Forelimb muscle (tissue), 1 donor: Measurements from ENCODE around the gene GTF3C1. TPM values are rescaled to one million over a fixed set of nuclear protein-coding genes. Genes with fewer than 3 reads are reported as not detected.

Source experiments
- DNase-seq: peaks from one replicate; pipeline ENCODE4 v3.0.0-alpha.2; 2013; ENCODE audit warnings: low read depth
- polyA plus RNA-seq: library from polyadenylated mRNA; unstranded; fragments of 120-200 nt; gene quantifications from one replicate; pipeline ENCODE4 v1.2.1, GENCODE V29; 2013; ENCODE audit not compliant: insufficient read length

GTF3C1 gene
- polyA plus RNA-seq, 1 donor, result 49.0 TPM

DNA sequence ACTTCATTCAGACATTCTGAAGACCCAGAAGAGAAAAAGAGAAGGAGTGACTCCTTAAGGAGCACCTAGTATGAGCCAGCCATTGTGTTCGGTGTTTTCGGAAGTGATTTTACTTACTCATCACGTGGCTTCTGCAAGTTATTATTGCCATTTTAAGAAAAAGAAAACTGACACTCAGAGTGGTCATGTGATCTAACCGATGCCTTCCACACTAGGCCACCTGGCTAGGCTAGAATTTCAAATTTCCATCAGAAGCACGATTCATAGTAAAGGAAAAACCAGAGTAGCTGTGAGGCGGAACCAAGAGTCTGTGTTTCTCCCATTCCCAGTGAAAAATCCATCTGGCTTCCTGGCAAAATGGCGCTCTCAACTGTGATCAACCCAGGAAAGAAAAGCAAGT lies 32.0 kb downstream of the GTF3C1 start:
- DNase-seq, result no peak

DNA sequence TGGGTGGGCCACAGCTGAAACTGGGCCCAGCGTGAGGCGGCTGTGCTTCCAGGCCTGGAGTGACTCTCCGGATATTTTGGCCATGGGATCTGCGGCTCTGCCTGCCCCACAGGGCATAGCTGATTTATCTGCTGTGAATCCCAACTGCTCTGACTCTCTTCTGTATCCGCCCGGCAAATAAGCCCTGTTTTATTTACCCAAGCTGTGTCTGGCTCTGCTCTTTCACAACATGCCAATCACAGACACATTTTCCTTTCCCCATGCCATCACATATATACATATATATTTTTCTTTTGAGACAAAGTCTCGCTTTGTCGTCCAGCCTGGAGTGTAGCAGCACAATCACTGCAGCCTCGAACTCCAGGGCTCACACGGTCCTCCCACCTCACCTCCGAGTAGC lies 33.3 kb downstream of the GTF3C1 start:
- no peak for DNase-seq

DNA sequence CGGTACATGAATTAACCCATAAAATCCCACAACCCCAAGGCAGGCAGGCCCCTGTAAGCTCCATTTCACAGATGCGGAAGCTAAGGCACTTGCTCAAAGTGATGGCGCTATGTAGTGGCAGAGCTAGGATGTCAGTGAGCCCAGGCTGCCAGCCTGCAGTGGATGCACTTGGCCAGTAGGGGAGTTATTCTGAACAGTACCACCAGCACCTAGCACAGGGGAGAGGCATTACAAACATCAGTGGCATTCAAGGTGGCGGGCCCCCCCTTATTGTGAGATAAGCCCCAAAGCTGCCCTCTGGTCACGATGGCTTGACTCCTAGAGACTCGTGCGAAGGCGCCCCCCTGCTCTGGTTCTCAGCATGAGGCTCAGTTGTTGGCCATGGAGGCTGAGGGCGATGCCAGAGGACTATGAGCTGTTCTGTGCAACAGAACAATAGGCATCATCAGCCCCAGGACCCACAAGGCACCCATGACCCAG lies 33.8 kb downstream of the GTF3C1 start:
- no peak for DNase-seq

DNA sequence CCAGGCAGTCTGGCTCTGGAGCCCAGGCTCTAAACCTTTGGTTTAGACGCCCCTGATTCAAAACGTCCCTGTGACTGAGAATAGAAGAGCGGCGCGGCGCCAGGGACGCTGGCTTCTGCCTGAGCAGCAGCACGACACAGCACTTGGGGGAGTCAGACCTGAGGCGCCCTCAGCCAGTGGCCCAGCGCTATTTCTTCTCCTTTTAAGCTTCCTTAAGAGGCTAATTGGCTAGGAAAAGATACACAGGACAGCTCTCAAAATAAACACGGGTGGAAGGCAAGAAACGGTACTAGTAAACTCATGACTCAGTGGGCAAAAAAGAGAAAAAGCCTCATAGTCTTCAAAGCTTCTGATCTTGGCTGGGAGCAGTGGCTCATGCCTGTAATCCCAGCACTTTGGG lies 34.9 kb downstream of the GTF3C1 start:
- no peak for DNase-seq

DNA sequence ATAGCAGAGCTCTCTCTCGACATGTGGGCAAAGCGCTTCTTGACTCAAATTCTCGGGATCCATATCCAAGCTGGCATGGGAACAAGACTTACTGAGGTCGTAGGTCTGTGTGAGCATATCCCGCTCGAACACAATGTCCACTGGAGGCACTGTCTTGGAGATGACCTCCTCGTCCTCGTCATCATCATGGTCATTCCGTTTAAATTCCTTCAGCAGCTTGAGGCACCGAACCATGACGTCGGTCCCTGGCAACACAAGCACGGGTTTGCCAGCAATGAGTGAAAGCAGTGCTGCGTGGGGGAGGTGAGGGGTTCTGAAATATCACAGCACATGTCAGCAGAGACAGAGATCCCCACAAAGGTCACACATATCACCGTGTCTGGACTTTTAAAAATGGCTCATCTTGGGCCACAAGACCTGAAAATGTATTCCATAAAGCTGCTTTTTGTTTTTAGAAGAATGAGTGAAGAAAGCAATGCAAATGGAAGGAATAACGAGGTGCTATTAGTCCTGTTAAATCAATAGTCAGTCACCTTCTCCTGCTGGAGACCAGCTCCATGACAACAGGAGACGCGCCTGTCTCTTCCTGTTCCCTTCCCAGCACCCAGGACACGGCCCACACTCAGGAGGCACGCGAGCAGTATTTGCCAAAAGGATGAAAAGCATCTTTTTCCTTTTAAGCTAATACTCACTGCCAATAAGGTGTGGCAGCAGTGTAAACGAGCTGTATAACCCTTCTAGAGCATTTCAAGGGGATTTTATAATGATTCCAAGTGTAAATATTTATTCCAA lies 37.9 kb downstream of the GTF3C1 start:
- no peak for DNase-seq

DNA sequence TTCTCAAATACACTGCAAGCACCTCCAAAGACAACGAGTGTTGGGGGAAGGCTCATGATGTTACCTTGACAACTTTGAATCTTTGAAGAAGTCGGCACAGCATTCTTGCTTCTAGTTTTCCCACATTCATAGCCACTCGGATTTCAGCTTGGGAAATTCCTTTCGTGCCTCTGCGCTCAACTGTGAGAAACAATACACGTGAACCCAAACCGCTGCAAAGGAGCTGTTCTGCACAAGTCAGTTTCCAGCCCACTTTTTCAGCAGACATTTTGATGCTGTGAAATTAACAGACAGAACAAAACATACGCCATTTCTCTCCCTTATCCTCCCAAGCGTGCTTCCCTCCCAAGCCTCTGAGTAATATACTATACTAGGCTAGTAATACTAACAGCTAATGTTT lies 41.2 kb downstream of the GTF3C1 start:
- DNase-seq, result no peak

DNA sequence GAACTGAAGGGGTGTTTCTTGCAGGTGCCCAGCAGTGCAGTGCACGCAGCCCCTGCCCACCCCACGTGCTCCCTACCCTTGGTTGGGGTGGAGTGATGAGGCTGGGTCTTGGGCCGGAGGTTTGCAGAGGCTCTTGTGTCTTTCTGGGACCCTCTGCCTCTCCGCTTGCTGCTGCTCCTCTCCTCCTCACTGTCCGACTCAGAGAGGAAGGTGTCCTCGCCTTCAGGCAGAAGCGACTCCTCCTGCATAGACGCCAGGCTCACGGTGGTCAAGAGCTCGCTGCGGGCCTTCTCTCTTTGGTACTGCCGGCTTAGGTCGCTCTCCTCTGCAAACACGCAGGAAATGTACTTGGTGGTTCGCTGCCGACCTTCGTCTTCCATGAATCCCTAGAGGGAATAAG lies 42.9 kb downstream of the GTF3C1 start:
- no peak for DNase-seq

DNA sequence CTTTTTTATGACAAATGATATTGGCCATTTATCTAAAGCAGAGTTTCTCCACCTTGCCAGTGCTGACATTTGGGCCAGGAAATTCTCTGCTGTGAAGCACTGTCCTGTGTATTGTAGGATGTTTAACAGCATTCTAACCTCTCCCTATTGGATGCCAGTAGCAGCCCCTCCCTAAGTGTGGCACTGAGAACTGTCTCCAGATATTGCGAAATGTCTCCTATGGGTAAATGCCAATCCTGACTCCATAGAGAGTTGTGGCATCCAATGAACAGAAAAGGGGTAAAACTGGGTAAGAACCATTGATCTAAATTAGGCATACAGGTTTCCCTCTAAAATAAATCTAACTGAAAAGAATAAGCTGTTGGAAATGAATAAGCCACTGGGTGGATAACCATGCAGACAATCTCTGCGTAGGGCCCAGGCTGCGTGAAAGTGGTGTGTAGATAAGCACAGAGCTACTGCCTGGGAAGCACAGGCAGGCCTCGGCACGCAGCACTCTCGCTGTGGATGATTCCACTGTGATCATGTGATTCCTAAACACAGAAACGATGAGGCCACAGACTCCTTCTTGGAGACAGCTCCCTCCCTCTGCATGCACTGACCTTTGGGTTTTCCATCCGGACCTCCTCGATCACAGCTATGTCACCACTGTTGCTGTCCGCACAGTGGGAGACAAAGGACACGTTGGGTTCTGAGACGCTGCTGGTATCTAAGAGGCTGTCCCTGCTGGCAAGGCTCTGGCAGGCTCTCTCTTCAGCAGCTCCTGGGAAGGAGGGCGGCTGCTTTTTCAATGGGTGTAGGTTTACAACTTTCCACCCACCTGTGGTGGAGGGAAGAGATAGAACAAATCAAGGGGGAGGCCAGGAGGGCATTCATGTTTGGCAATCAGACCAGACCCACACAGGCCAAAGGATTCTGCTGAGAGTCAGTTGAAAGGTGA lies 44.1 kb downstream of the GTF3C1 start:
- DNase-seq, result no peak

DNA sequence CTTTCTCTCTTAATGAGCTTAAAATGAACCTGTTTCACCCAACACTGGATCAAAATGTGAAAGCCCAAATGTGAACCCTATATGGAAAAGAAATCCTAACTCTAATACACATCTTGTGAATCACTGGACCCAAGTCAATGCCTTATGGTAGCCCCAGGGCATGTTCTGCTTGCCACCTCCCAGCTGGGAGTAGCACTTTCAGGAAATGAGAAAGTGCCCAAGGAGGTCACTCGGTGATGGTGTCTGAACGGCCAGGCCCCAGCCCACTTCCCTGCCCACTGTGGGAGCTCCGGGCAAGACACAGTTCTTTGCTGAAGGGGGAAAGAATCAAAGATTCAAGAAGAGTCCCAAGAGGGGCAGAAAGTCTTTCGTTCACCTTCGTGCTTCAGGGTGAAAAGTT lies 46.1 kb downstream of the GTF3C1 start:
- DNase-seq, result no peak

DNA sequence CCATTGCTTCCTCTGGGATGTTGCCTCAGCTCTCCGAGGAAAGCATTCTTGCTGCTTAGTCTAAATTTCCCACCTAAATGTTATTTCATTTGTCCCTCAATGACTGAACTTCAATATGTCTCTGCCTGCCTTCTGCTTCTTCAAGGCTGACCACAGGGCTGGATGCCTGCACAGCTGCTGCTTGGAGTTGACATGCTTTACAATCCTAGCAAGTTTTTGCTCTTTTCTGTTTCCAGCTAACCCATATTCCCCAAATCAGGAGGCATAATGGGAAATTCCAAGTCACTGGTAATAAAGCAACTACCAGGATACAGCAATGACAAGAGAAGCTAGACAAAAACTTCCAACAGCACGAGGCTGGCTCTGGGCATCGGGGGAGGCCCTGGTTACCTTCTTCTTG lies 48.9 kb downstream of the GTF3C1 start:
- DNase-seq, result no peak

DNA sequence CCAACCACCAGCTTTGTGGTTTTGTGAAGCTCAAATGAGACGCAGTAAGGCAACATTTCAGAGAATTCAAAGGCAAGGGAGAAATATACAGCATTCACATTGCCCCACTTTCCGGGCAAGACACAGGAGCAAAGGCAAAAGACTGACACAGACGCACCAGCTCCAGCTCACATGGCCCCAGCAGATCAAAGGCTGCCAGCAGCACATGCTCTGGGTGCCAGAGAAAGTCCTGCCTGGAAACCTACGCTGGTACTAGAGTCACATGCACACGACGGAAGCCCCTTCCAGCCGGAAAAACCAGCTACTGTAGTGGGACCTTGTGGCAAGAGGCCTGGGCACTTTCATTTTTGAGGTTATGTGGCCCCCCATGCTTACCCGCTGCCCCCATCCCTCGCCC lies 50.1 kb downstream of the GTF3C1 start:
- no peak for DNase-seq

DNA sequence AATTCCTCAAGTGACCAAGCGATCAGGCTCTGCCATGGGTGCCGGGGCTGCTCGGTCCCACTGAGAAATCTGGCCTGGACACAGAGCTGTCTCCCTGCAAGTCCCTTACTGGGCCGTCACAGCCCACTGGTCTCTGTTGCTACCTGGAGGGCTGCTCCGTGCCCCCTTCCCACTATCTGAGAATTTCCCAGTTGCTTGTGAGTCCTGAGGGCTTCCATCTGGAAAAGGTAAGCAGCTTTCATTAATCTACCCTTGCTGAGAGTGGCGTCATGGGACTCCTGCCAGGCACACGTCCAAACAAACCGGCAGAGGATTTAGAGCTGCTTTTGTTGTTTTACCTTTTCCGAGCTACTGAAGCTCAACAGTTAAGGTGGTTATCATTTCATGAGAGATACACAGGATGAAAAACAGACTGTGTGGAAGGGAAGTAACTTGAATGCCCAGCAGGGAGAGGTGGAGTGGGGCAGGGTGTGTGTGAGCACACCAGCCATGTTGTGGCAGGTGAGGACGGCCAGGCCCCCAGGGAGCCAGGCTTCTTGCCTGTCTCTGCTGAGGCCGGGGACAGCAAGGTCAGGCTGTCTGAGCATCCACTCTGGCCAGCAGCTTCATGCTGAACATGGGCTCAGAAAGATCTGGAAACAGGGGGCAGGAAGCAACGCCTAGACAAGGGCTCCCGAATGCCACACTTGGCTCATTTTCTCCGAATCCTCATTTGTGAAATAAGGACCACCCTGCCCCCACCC lies 50.6 kb downstream of the GTF3C1 start:
- DNase-seq, result no peak

DNA sequence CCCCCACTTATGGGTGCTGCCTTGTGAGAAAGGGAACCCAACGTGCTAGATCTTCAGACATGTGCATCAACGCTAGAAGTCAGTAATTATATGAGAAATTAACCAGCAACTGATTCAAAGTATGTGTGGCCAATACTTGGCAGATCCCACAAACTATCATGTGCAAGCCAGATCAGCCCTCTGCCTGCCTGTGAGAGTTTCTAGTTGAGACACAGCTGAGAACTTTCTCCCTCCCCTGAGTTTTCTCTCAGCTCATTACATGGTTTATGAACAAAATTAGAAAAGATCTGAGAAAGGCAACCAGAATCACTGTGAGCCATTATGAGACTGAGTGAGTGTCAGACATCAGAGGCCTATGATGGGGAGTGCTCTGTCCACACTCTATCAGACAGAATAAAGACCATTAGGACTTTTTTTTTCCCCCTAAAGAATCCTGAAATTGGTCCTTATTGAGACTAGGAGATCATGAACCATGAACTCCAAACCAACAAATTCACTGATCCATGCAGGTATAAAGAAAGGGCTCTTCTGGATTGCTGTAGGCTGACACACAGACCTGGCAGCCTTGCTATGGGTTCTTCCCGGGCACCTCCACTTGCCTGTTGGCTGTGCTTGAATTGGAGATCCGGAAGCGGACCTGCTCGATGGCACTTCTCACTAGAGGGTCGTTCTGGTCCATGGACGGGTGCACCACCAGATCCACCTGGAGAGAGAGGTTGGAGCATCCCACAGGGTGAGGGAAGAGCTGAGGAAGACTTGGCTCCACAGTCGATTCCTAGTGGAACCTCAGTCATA lies 51.5 kb downstream of the GTF3C1 start:
- DNase-seq, result no peak

DNA sequence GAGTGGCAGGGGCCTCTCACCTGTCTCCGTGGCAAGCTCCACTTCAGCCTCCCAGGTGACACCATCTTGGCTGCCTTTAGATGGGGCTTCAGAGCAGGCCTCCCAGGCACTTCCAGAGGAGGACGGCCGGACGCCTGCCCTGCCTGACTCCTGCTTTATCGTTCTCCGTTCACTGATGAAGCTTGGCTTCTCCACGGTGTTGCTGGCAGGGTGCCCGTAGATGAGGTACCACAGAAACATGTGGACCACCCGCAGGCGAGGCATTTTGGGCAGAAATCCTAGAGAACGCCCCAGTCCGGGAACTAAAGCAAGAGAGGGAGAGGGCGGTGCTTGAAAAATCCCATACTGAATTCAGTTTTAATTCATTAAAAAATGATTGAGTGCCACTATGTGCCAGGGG lies 54.5 kb downstream of the GTF3C1 start:
- no peak for DNase-seq

DNA sequence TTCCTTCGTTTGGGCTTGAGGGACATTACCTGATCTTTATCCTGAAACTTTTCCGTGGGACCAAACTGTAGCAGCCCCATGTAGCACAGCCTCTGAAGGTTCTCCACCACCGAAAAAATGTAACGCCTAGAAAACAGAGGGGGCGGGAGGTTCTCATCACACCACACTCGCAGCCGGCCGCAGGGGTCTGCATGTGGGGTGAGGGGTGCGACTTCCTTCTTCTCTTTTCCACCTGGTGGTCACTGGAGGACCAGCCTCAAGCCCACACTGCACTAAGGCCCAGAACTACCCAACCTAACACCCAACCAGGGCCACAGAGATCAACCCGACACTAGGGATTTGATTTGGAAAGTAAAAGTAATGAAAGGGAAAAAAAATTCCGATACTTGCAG lies 57.1 kb downstream of the GTF3C1 start:
- DNase-seq, result no peak

DNA sequence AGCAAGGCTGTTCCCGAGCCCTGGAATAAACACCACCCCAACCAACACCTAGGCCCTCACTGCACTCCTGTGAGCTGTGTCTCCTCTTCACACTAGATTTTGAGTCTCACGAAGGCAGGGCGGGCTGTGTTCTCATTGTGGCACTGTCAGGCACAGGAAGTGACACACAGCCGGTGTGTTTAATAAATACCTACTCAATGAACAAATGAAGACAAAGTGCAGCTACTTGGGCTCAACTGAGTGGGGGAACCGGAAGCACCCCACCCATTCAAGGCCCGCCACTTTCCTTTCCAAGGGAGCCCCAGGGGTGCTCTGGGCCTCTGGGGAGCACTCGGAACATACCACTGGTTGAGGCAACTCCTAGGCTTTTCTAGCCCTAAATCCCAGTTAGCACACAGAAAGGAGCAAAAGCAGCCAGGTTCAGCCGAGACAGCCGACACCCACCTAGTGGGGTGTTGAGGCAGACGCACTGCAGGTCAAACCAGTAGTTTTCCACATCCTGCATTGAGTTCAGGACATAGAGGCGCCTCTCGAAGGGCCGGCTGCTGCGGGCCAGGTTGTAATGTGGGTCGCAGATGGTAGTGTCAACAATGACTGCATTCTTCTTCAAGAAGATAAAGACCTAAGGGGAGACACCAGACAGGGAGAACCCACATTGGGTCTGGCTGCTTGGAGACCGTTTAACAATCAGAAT lies 57.7 kb downstream of the GTF3C1 start:
- no peak for DNase-seq

DNA sequence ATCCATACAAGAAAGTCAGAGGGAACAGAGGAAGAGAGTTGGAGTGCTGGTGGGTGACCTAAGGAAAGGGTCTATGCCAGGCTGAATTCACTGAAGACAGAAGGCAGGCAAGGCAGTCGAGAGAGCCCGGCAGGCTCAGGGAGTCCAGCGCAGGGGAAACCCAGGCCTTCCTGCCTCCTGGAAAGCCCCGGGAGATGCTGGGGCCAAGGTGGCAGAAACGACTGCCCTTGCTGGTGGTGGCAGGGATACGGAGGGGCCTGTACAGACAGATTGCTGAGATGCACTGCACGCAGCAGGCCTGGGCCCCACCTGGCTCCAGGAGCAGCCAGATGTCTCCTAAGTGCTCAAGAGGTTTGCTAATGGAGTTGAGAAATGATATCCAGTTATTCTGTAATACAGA lies 59.8 kb downstream of the GTF3C1 start:
- DNase-seq, result no peak

DNA sequence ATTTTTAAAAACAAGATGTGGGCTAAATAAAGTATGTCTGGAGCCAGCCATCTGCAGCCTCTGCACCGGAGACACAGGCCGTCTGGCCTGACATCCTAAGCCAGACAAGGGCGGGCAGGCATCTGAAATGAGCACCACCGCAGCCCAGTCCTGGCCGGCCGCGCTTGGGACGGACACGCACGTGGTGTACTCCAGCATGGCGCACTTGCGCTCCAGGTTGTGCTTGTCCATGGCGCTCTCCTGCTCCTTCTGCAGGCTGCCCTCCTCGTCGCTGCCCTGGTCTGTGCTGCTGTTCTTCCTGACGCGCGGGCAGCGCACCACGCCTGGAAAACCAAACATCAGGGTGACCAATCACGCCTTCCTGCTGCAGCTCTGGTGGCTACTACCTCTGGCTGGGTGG lies 60.3 kb downstream of the GTF3C1 start:
- DNase-seq, result no peak

DNA sequence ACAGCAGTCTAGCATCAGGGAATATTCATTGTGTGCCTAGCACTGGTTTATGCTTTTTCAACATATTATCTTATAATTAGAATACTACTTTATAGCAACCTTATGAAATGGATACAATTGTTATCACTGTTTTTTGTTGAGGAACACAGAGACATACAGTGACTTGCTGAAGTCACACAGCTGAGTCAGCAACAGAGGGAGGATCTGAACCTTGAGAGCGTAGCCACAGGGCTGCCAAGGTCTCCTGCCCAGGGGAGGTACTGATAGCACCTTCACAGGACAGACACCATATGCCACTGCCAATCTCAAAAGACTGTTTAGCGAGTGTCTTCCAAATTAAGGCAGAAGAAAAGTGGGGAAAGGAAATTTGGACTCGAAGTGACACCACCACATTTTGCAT lies 63.0 kb downstream of the GTF3C1 start:
- no peak for DNase-seq

DNA sequence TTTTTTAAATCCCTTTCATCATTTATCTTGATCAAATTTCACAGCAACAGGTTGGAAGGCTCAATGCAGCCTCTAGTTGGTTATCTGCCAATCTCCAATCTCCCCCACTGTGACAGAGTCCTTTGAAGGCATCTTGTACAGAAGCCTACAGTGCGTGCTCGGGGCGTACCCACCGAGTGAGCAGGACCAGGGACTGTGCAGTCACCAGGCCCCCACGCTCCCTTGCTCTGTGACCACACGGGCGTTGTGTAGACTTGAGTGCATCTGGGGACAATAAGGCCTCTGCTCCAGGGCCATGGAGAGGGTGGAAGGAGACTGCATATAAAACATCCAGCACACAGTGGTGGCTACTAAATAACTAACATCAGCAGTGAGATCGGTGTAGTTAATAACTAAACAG lies 63.4 kb downstream of the GTF3C1 start:
- DNase-seq, result no peak

DNA sequence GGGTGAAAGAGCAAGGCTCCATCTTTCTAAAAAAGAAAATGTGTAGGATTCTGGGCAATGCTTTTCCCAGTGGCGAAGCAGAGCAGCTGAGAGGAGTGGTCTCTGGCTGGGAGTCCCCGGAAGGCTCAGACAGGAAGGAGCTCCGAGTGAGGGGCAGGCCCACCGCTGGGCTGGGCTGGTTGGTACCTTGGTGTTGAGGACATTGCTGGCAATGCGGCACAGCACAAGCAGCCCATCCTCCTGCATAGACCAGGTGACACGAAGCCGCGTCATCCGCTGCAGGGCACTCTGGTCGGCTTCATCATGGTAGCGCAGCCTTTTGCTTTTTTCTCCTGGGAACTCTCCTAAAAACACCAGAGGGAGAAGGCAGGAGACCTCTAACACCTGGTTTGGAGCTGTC lies 63.9 kb downstream of the GTF3C1 start:
- no peak for DNase-seq
